Inflammatory macrophage (primary cell): ENCODE measurements around the gene NMT1.
A peak's percentile ranks its signal among the peaks of the same experiment; 100 is the strongest.
"Not testable (repeated sequence)": the region's sequence is repeated elsewhere in the genome, so short reads cannot be mapped to it uniquely, and the experiment has no call there.

Source experiments
- DNase-seq, 2 donors: peaks; one replicate each; pipeline ENCODE4 v3.0.0-alpha.2; 2020 to 2022

NMT1 gene

DNA sequence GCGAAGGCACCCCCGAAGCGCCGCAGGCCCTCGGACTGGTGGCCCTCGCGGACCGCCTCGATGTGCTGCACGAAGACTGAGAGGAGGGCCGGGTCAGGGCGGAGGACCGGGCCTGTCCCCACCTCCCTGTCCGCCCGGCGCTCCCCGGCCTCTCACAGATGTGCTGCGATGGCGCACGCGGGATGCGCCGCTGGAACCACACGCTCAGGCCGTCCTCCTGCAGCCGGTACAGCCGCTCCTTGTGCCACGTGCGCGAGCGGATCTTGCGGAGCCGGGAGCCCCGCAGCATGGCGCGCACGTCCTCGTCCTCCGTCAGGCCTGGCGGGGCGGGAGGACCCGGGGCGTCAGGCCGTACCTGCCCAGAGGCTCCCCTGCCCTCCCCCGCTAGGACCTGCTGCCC, 59.9 kb downstream of the NMT1 start:
- no peak for DNase-seq

DNA sequence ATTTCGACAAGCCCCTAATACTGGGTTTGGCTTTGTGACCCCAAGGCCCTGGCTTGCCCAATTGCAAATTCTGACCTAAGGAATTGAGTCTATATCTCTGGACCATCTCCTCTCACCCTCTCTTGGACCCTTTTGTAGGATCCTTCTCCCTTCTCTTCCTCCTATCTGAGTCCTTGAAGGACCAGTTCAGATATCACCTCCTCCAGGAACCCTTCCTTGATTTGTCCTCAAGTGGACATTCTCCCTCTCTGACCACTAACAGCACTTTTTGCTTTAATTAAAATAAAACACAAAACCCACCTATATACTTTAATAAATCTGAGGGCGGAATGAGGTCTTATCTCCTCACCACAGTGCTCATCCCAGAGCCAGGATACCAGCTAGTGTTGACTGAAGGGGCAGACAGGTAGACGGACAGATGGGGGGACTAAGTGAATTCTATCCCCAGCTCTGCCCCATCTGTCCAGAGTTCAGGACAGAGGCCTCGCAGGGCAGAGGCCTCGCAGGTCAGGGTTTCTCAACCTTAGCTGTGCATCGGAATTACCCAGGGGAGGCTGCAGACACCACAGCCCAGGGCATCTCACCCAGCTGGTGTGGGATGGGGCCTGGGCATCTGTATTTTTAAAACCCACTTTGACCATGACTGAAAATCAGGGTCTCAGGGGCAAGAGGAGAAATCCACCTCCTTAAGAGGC, 62.1 kb downstream of the NMT1 start:
- no peak for DNase-seq

- peak; percentile 67 to 78 for DNase-seq
Measured at GRCh38 chr17:45123930-45124796, 63.0 kb downstream of the NMT1 start.

- DNase-seq: not testable (repeated sequence)
Measured at GRCh38 chr17:45124797-45125122, 63.6 kb downstream of the NMT1 start.

GRCh38 chr17:45125509-45125908, 64.4 kb downstream of the NMT1 start:
- no peak for DNase-seq

DNA sequence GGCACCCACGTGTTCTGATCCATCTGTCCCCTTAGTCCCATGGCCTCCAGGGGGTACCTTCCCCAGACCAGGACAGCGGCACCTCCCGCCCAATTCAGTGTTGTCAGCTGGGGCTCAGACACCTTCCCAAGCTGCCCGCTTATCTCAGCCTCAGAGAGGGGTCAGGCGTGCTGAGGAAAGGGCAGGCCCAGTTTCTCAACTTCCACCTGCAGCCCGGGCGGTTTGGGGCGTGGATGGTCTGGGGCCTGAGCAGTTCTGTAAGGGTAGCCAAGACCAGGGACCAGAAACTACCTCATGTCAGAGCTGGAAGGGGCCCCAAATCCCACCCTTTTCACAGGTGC, 66.1 kb downstream of the NMT1 start:
- no peak for DNase-seq

- no peak for DNase-seq
Measured at GRCh38 chr17:45127548-45128300, 66.6 kb downstream of the NMT1 start.

DNA sequence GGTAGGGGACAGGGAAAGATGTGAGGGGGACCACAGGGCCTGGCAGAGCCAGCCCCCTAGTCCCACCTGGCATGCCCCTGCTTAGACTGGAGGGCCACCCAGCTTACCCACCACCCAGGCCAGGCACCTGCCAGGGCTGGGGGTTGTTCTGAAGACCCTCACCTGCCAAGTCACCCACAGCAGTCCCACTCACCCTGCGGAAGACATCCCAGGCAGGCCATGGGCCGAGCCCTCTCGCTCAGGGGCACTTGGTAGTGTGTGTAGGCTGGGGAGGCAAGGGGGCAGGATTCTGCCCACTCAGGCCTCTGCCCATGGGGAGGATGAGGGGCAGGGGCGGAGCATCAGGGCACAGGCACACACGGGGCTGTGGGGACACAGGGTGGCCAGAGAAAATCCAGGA, 67.2 kb downstream of the NMT1 start:
- no peak for DNase-seq

- no peak for DNase-seq
Measured at GRCh38 chr17:45128989-45129388, 67.9 kb downstream of the NMT1 start.

DNA sequence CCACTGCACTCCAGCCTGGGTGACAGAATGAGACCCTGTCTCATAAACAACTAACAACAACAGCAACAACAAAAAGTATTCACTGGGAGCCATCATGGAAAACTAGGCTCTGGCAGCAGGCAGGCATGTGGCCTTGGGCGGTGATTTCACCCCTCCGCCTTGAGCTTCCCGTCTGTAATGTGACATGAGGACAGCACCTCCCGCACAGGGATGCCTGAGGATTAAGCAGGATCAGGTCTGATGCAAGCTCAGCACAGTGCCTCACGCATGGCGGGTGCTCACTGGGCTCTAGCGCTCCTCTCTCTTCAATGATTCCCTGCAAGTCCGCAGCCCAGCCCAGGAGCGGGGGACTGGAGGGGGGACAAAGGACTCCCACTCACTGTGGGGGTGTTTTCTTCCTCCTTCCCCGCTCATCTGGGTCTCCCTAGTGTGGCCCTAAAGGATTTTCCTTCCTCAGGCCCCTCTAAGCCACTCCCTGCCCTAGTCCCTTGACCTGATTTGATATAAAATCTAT, 68.4 kb downstream of the NMT1 start:
- DNase-seq: no peak

DNA sequence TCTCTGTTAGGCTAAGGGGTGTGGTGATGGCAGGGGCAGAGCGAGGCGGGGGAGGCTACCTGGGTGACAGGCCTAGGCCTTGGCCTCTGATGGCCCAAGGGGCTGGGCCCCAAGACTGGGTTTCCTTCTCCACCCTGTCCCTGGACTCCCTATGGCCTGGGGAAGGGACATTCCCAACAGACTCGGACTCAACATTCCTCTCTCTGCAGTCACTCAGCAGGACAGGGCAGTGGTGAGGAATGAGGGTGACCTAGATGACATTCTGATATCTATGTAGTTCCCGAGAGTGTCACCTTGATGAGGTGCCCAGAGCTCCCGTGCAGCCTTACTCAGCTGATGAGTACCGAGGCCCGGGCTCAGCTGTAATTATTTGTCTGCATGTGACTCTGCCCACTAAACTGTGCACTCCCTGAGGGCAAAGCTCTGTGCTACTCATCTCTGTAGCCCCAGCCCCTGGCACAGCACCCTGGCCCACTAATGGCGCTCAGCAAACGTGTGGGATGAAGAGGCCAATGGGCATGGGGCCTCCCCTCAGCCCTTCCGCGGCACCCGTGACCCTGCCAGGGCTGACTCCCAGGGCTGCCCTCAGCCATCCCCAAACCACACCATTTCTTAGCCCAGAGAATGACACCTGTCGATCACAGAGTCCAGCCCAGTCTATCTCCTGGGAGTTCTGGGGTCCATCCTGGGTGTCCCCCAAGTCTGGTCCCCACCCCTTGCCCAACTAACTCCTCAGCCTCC, 69.0 kb downstream of the NMT1 start:
- DNase-seq: no peak

DNA sequence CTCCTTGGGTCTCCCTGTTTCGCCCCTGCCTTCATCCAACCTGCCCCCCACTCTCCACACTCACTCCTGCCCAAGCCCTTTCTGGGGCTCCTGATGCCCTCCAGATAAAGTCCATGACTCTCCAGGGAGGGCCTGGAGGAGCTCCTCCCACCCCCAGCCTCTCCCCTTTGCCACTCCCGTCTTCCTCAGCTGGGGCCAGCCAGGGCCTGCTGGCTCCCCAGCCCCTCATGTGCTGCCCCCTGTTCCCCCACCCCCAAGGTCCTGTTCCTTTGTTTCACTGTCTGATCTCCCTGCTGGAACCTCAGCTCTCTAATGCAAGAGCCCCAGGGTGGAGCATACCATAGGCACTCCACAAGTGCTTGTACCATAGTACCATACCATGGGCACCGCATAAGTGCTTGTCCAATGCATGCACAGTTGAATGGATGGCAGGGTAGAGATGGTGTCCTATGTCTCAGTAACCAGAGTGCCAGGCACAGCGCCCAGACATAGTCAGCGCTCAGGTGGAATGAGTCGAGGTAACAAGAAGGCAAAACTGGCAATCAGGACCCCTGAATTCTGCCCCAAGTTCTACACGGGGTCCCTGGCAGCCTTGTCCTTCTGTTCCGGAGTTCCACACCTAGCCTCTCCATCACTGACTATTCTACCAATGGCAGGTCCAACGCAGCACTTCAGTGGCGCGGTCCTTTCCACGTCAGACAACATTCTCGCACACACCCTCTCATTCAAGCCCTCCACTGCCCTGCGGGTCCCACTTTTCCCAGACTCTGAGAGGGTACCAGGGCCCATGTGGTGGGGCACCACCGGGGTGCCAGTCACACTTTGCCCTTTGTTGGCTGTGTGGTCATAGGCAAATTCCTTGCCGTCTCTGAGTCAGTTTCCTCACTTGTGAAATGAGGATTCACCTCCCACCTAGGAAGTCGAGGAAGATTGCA, 69.8 kb downstream of the NMT1 start:
- no peak for DNase-seq

GRCh38 chr17:45131616-45132319, 70.7 kb downstream of the NMT1 start:
- DNase-seq: peak in 1 of 2 donors; percentile 30

DNA sequence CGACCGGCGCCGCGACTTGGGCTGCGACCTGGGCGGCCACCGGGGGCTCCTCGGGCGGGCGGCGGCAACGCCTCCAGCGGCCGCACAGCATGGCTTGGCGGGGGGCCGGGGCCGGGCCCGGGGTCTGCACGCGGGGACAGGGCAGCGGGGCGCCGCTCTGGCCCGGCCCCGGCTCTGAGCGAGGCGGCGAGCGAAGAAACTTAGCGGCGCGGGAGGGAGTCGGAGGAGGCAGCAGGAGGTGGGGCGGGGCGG, 71.1 kb downstream of the NMT1 start, which contains the start of gene PLCD3:
TSS of gene PLCD3 (minus strand) at position 196 of the 252 bp plus-strand sequence. CDS start at position 91, 105 bp downstream.
- no peak for DNase-seq

DNA sequence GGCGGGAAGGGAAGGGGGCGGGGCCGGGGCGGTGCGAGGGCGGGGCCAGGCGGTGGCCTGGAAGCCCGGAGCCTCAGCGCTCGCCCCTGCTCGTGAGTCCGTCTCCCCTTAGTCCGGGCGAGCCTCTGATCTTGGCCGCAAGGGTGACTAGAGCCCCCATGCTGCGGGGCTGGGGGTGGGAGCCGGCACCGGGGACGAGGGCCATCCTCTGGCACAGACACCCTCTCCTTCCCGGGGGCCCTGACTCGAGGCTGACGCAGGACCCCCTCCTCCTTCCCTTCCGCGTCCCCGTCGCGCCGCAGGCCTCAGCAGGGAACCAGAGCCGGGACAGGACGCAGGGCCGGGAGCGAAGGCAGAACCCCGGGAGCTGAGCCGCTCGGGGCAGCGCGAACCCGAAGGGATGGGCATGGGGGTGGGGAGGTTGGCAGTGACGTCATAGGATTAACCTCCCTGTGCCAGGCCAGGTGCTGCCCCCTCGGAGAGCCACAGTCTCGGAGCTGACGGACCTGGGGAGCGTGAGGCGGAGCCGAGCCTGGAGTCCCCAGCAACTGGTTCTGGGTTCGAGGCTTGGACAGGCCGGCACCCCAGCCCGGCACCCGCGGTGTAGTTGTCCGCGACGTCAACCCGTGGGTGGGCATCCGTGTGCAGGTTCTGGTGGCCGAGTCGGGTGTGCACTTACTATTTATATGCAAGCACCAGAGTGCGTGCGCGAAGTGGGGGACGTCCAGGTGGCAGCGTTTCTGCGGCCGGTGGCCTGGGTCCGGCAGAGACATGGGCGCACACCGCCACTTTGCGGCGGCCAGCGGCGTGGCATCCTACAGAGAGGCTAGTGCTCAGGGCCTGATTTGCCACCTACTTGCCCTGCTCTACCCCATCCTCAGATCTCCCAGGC, 71.7 kb downstream of the NMT1 start:
- peak; percentile 60 to 77 for DNase-seq

DNA sequence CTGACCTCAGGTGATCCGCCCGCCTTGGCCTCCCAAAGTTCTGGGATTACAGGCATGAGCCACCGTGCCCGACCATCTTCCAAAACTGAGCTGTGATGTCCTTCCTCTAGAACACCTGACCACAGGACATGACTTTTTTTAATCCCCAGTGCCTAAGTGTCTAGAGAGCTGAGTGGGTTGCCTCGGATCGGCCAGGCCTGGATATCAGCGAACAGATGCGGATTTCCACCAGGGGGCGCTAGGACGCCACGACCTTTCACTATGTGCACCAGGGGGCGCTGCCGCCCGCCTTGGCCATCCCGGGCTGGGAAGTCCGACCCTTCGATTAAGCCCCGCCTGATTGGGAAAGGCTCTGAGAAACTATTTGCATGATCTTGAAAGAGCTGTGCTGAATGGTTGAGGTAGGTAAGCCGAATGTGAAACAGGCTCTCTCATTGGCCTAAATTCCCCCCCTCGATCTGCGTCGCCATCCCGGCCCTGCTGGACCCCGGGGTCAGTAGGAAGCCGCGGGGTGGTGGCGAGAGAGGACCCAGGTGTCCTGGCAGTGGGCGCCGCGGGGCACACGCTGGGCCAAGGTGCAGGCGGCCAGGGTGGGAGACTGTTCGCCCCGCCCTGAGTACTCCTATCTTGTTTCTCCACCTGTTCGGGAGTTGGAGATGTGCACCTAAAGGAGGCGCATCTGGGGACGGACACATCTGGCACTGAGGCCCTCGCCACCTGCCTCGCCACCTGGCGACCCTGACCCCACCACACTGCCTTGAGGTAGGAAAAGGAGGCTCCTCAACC, 74.3 kb downstream of the NMT1 start, which contains the start of gene ACBD4:
TSS of gene ACBD4 (plus strand) at position 496 of the 786 bp plus-strand sequence. CDS start 458 bp downstream, outside the sequence.
- DNase-seq: peak; percentile 98

DNA sequence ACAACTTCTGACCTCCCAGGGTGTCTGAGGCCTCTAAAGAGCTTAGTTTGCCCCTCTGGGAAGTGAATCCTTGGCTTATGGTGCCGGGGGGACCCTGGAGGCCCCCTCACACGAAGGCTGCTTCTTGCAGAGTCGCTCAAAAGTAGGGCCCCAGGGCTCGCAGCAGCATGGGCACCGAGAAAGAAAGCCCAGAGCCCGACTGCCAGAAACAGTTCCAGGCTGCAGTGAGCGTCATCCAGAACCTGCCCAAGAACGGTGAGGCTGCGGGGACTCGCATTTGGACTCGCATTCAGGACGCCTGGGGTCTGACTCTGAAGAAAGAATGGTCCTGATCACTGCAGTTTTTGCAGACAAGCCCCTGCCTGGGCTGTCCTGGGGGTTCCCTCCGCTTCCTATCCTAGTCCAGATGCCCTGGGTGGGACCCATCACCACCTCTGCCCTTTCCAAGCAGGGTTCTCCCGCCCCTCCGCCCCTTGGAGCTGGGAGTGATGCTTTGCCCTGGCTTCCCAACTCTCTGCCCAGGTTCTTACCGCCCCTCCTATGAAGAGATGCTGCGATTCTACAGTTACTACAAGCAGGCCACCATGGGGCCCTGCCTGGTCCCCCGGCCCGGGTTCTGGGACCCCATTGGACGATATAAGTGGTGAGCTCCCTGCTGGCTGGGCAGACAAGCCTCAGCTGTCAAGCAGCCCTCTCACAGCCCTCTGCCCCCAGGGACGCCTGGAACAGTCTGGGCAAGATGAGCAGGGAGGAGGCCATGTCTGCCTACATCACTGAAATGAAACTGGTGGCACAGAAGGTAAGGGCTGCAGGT, 75.1 kb downstream of the NMT1 start:
- DNase-seq: no peak
